ENCODE measurements around the gene MVP.
"Not testable (repeated sequence)": the region's sequence is repeated elsewhere in the genome, so short reads cannot be mapped to it uniquely, and the experiment has no call there.

The MVP gene

GRCh38 chr16:29871822-29872546 lies 51.7 kb downstream of the MVP start:
- no peak for DNase-seq (ENCODE audit: low read depth in 2 of 2)

- no peak for DNase-seq (ENCODE audit: low read depth in 2 of 2)
Observed at GRCh38 chr16:29873319-29873718, 53.1 kb downstream of the MVP start.

GRCh38 chr16:29875206-29875605 lies 54.9 kb downstream of the MVP start:
- no peak for DNase-seq (ENCODE audit: low read depth in 2 of 2)

GRCh38 chr16:29876217-29876593 lies 55.9 kb downstream of the MVP start:
- DNase-seq (ENCODE audit: low read depth in 2 of 2) = no peak

- no peak for DNase-seq (ENCODE audit: low read depth in 2 of 2)
Observed at GRCh38 chr16:29876594-29877249, 56.5 kb downstream of the MVP start.

GRCh38 chr16:29877266-29877961 lies 57.2 kb downstream of the MVP start:
- peak; percentile 37 to 66 for DNase-seq (ENCODE audit: low read depth in 2 of 2)

DNA sequence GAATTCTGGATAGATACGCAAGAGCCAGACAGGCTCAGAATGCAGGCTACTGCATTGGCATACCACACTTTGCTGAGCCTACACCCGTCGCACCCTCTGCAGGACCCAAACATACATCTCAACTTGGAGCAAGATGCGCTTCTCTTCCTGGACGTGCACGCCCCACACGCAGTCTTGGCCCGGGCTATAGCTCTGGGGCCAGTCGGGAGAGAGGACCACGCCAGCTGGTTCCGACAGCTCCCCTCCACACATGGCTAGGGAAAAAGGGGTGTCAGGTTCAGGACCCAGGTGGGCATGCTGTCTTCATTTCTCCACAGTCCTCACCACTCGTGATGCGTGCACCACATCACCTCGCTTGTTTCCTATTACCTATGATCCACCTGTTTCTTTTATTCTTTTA lies 57.9 kb downstream of the MVP start:
- DNase-seq (ENCODE audit: low read depth in 2 of 2) = no peak

- no peak for DNase-seq (ENCODE audit: low read depth in 2 of 2)
Observed at GRCh38 chr16:29881050-29881449, 60.8 kb downstream of the MVP start.

- no peak for DNase-seq (ENCODE audit: low read depth in 2 of 2)
Observed at GRCh38 chr16:29883987-29884386, 63.7 kb downstream of the MVP start.

DNA sequence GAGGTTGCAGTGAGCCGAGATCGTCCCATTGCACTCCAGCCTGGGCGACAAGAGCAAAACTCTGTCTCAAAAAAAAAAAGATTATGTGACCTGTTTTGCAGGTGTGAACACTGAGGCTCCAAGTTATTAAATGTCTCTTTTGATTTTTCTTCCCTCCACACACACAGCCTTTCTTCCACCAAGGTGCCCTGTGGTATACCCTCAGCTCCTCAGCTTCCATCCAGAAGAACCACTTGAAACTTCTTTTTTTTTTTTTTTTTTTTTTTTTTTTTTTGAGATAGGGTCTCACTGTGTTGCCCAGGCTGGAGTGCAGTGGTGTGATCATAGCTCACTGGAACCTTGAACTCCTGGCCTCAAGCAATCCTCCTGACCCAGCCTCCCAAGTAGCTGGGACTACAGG lies 69.1 kb downstream of the MVP start:
- not testable (repeated sequence) for DNase-seq (ENCODE audit: low read depth in 2 of 2)

DNA sequence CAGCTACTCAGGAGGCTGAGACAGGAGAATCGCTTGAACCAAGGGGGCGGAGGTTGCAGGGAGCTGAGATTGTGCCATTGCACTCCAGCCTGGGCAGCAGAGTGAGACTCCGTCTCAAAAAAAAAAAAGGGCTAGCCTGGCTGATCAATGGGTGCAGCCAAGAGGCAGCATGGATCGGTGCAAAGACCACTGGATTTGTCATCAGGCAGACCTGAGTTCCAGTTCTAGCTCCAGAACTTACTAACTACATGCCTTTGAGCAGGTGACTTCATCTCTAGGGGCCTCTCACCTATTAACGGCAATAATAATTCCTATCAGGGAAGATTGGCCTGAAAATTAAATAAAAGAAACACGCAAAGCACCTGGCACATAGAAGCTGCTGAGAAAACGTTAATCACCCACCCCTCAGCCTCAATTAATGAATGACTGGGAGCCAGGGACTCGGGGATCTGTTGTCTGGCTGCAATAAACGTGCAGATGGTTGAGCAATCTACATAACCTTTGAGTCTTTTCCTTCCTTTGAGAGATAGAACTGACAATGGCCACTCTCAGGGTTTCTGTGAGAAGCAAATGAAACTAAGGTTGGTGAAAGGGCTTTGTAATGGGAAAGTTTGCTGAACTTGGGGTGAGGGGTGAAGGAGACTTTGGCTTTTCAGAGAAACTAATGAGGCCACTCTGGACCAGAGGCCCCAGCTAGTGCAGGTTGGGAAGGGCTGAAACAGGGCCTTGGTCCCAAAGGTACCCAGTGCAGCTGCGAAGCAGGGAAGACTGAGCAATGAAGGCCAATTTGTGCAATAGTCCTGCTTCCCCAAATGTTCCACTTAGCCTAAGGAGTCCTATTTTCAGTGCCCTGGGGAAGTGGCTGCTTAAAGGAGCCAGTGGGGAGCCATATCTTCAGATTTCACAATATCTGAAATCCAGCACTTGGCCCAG lies 71.5 kb downstream of the MVP start:
- DNase-seq (ENCODE audit: low read depth in 2 of 2) = no peak

- DNase-seq (ENCODE audit: low read depth in 2 of 2) = no peak
Observed at GRCh38 chr16:29892458-29892813, 72.2 kb downstream of the MVP start.

GRCh38 chr16:29893553-29893952 lies 73.3 kb downstream of the MVP start:
- no peak for DNase-seq (ENCODE audit: low read depth in 2 of 2)

DNA sequence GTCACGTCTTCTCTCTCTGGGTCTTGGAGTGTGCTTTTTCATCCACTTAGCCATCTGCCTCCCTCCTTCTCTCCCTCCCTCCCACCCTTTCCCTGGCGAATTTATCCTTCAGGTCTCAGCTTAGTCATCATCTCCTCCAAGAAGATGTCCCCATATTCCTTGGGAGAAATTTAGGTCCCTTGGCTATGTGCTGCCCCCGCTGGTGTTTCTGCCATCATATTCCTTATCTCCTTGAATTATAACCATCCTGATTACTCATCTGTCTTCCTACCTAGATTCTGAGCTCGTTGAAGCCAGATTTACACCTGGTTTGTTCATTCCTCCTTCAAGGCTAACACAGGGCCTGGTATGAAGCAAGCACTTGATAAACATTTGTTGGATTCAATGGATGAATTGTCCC lies 74.1 kb downstream of the MVP start:
- DNase-seq (ENCODE audit: low read depth in 2 of 2) = no peak

GRCh38 chr16:29896841-29897240 lies 76.6 kb downstream of the MVP start:
- no peak for DNase-seq (ENCODE audit: low read depth in 2 of 2)

- DNase-seq (ENCODE audit: low read depth in 2 of 2) = no peak
Observed at GRCh38 chr16:29897333-29897732, 77.1 kb downstream of the MVP start.
